HG03520 (cell line): ENCODE results near the gene SCOC.
A peak's percentile ranks its signal among the peaks of the same experiment; 100 is the strongest.
"Not testable (repeated sequence)": the region's sequence is repeated elsewhere in the genome, so short reads cannot be mapped to it uniquely, and the experiment has no call there.

Source experiments
- ATAC-seq: cut with Tn5 transposase; IDR thresholded peaks from one replicate; pipeline ENCODE4 v1.9.1; 2021; ENCODE audit warnings: mild to moderate bottlenecking, moderate library complexity; ENCODE audit not compliant: unreplicated experiment

The SCOC gene

GRCh38 chr4:140359562-140360427, 13.7 kb upstream of the SCOC start:
- peak; percentile 98 for ATAC-seq

- no peak for ATAC-seq
Observed at GRCh38 chr4:140361099-140361498, 12.3 kb upstream of the SCOC start.

GRCh38 chr4:140363051-140363450, 10.4 kb upstream of the SCOC start:
- no peak for ATAC-seq

- no peak for ATAC-seq
Observed at GRCh38 chr4:140363558-140363957, 9.9 kb upstream of the SCOC start.

- ATAC-seq, result no peak
Observed at GRCh38 chr4:140367738-140368137, 5.7 kb upstream of the SCOC start.

- ATAC-seq, result no peak
Observed at GRCh38 chr4:140368686-140369085, 4.8 kb upstream of the SCOC start.

GRCh38 chr4:140372751-140373327, 607 bp upstream of the SCOC start:
- peak; percentile 62 for ATAC-seq

GRCh38 chr4:140374130-140374477, 658 bp downstream of the SCOC start:
- no peak for ATAC-seq

GRCh38 chr4:140382732-140383131, 9.3 kb downstream of the SCOC start:
- no peak for ATAC-seq

- no peak for ATAC-seq
Observed at GRCh38 chr4:140388015-140388414, 14.6 kb downstream of the SCOC start.

- no peak for ATAC-seq
Observed at GRCh38 chr4:140395668-140396067, 22.2 kb downstream of the SCOC start.

- no peak for ATAC-seq
Observed at GRCh38 chr4:140400111-140400510, 26.7 kb downstream of the SCOC start.

- no peak for ATAC-seq
Observed at GRCh38 chr4:140406292-140406691, 32.8 kb downstream of the SCOC start.

GRCh38 chr4:140408974-140409373, 35.5 kb downstream of the SCOC start:
- ATAC-seq, result no peak

GRCh38 chr4:140413130-140413969, 39.9 kb downstream of the SCOC start:
- ATAC-seq, result not testable (repeated sequence)

- ATAC-seq, result no peak
Observed at GRCh38 chr4:140423106-140423505, 49.7 kb downstream of the SCOC start.

GRCh38 chr4:140426610-140427105, 53.2 kb downstream of the SCOC start:
- ATAC-seq, result peak; percentile 10

GRCh38 chr4:140427106-140427918, 53.9 kb downstream of the SCOC start, which contains the start of gene CLGN:
TSS of gene CLGN (minus strand) at chr4:140427648. CDS start at chr4:140413078, 14,570 bp downstream.
- peak; percentile 81 for ATAC-seq

- ATAC-seq, result no peak
Observed at GRCh38 chr4:140427919-140428471, 54.5 kb downstream of the SCOC start.
